ENCODE measurements around the gene COA5.

DNA sequence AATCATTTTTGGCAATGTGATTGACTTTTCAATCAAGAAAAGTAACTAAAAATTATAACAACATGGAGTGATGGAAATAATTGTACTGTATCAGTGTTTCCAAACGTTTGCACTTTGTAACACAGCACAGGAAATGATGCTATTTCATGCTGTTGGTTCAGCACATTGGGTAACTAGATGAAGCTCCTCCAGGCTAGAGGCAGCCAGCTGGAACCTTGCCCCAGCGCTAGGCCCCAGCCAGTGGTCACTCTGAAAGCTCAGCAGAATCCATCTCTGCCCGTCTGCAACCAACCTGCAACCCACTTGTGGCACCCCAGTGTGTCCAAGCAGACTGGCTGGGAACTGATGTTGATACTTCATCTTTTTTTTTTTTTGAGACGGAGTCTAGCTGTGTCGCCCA is 15.3 kb upstream of the COA5 start:
- no peak for TF ChIP-seq POLR2A (IDR thresholded peaks at IDR 0.05; ENCODE audit: low read length)
- TF ChIP-seq GATA1 (IDR thresholded peaks at IDR 0.05; ENCODE audit: low read depth, low read length): no peak
